Measurements from ENCODE around the gene CD300A. TPM values are rescaled to one million over a fixed set of nuclear protein-coding genes. Genes with fewer than 3 reads are reported as not detected.
A peak's percentile ranks its signal among the peaks of the same experiment; 100 is the strongest.

CD300A gene
- total RNA-seq, 1 donor from 2014 or later: not detected

DNA sequence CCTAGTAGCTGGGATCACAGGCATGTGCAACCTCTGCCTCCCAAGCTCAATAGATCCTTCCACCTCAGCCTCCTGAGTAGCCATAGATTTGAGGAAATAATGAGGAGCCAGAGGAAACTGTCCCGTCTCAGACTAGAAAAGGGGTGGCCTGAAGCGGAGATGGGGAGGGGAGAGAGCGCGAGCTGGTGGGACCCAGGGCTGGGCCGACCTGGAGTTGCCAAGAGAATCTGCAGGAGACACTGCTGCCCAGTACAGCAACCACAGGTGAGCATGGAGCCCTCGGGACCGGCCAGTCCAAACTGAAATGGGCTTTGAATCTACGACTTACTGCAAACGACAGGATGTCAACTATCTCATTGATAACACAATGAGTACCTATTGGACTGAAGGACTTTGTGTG lies 24.3 kb downstream of the CD300A start:
- Mint-ChIP-seq H3K4me3 (ENCODE audit: unreplicated experiment) (no peak overlapping the region), H3K27ac (ENCODE audit: unreplicated experiment) (no peak overlapping the region), H3K9me3 (ENCODE audit: unreplicated experiment) (no peaks in the 10 kb centered on the region), H3K27me3 (ENCODE audit: unreplicated experiment) (peaks cover 21% of the 10 kb centered on the region), H3K4me1 (ENCODE audit: unreplicated experiment) (no peaks in the 10 kb centered on the region), H3K36me3 (ENCODE audit: unreplicated experiment) (no peaks in the 10 kb centered on the region)
- no peak for DNase-seq (ENCODE audit: extremely low spot score, unreplicated experiment)
- TF ChIP-seq, protein P1, sequence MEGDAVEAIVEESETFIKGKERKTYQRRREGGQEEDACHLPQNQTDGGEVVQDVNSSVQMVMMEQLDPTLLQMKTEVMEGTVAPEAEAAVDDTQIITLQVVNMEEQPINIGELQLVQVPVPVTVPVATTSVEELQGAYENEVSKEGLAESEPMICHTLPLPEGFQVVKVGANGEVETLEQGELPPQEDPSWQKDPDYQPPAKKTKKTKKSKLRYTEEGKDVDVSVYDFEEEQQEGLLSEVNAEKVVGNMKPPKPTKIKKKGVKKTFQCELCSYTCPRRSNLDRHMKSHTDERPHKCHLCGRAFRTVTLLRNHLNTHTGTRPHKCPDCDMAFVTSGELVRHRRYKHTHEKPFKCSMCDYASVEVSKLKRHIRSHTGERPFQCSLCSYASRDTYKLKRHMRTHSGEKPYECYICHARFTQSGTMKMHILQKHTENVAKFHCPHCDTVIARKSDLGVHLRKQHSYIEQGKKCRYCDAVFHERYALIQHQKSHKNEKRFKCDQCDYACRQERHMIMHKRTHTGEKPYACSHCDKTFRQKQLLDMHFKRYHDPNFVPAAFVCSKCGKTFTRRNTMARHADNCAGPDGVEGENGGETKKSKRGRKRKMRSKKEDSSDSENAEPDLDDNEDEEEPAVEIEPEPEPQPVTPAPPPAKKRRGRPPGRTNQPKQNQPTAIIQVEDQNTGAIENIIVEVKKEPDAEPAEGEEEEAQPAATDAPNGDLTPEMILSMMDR (IDR thresholded peaks at IDR 0.05): no peak

DNA sequence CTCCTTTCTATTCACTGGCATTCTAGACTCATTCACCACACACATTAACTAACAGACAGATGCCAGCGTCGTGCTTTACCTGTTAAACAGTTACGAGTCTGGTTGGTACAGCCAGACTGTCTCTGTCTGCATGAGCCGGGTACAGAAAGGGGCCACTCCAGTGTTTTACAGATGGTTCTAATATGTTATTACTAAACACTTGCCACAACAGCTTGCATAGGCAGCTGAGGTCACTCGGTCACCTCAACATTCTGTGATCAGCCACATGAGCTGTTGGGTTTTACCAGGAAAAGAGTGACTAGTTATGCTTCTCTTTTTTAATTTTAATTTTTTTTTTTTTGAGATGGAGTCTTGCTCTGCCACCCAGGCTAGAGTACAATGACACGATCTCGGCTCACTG lies 25.2 kb downstream of the CD300A start:
- no peaks in the 10 kb centered on the region for H3K9me3 Mint-ChIP-seq (ENCODE audit: unreplicated experiment)
- peaks cover 21% of the 10 kb centered on the region for H3K27me3 Mint-ChIP-seq (ENCODE audit: unreplicated experiment)
- no peaks in the 10 kb centered on the region for H3K4me1 Mint-ChIP-seq (ENCODE audit: unreplicated experiment)
- H3K36me3 Mint-ChIP-seq (ENCODE audit: unreplicated experiment): no peaks in the 10 kb centered on the region
- no peak overlapping the region for H3K4me3 Mint-ChIP-seq (ENCODE audit: unreplicated experiment)
- H3K27ac Mint-ChIP-seq (ENCODE audit: unreplicated experiment): no peak overlapping the region
- TF ChIP-seq, protein P1 (IDR thresholded peaks at IDR 0.05): no peak
- DNase-seq (ENCODE audit: extremely low spot score, unreplicated experiment): no peak

DNA sequence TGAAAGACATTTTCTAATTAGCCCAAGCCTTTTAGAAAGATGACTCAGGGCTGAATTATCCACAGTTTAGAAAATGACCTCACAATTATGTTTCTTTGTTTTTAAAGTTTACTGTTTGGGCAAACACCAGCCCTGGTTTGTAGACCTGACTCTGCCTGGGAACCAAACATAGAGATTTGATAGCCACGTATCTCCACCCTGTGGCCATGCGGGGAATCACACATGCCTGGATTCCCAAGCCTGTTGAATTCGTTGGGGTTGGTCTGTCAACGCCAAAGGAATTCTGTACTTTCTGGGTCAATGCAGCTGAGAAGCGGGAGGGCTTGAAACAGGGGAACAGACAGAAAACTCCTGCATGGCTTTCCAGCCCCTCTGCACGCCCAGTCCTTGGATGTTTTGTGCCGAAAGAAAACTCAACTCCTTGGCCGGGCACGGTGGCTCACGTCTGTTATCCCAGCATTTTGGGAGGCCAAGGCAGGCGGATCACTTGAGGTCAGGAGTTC lies 26.9 kb downstream of the CD300A start:
- H3K27me3 Mint-ChIP-seq (ENCODE audit: unreplicated experiment): peaks cover 22% of the 10 kb centered on the region
- no peak overlapping the region for H3K4me3 Mint-ChIP-seq (ENCODE audit: unreplicated experiment)
- no peaks in the 10 kb centered on the region for H3K9me3 Mint-ChIP-seq (ENCODE audit: unreplicated experiment)
- TF ChIP-seq, protein P1 (IDR thresholded peaks at IDR 0.05): peak; percentile 83
- DNase-seq (ENCODE audit: extremely low spot score, unreplicated experiment): no peak
- H3K36me3 Mint-ChIP-seq (ENCODE audit: unreplicated experiment): no peaks in the 10 kb centered on the region
- H3K4me1 Mint-ChIP-seq (ENCODE audit: unreplicated experiment): no peaks in the 10 kb centered on the region
- no peak overlapping the region for H3K27ac Mint-ChIP-seq (ENCODE audit: unreplicated experiment)

DNA sequence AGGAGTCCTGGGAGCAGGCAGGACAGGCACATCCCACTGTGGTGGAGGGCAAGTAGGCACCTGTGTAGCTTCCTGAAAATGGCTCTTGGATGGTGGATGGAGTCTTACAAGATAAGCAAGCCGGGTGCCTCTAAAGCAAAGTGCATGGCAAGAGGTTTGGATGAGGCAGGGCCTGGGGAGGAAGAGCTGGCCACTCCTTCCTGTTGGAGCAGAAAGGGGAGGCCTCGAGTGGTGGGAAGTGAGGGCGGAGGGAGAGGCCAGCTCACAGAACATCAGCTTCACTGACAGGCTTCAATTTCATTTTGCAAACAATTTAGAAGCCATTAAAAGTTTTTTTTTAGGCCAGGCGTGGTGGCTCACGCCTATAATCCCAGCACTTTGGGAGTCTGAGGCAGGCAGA lies 31.0 kb downstream of the CD300A start:
- peaks cover 11% of the 10 kb centered on the region for H3K27me3 Mint-ChIP-seq (ENCODE audit: unreplicated experiment)
- TF ChIP-seq, protein P1 (IDR thresholded peaks at IDR 0.05): no peak
- no peak overlapping the region for H3K4me3 Mint-ChIP-seq (ENCODE audit: unreplicated experiment)
- no peaks in the 10 kb centered on the region for H3K9me3 Mint-ChIP-seq (ENCODE audit: unreplicated experiment)
- peak; percentile 42 for DNase-seq (ENCODE audit: extremely low spot score, unreplicated experiment)
- no peaks in the 10 kb centered on the region for H3K4me1 Mint-ChIP-seq (ENCODE audit: unreplicated experiment)
- no peaks in the 10 kb centered on the region for H3K36me3 Mint-ChIP-seq (ENCODE audit: unreplicated experiment)
- H3K27ac Mint-ChIP-seq (ENCODE audit: unreplicated experiment): no peak overlapping the region

DNA sequence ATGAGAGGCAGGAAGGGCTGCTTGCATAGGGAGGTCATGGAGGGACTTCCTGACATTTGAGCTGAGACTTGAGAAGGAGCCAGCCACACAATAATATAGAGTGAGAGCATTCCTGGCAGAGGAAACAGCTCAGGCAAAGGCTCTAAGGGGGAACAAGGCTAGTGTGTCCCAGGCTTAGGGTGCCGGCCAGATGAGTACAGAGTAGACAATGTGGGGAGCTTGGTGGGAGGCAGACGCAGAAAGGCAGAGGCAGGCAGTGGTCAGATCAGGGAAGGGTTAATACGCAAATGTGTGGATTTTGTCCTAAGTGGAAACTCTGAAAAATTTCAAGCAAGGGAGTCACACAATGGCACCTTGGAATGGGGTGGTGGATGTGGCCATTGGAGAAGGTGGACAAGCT lies 33.6 kb downstream of the CD300A start:
- Mint-ChIP-seq H3K27ac (ENCODE audit: unreplicated experiment) (no peak overlapping the region), H3K27me3 (ENCODE audit: unreplicated experiment) (peaks cover 3% of the 10 kb centered on the region), H3K4me3 (ENCODE audit: unreplicated experiment) (no peak overlapping the region), H3K36me3 (ENCODE audit: unreplicated experiment) (no peaks in the 10 kb centered on the region), H3K4me1 (ENCODE audit: unreplicated experiment) (no peaks in the 10 kb centered on the region), H3K9me3 (ENCODE audit: unreplicated experiment) (no peaks in the 10 kb centered on the region)
- TF ChIP-seq, protein P1 (IDR thresholded peaks at IDR 0.05): no peak
- DNase-seq (ENCODE audit: extremely low spot score, unreplicated experiment): peak; percentile 62

Measured in osteocyte (in vitro differentiated cells).